Neuronal stem cell (in vitro differentiated cells): ENCODE results near the gene ESF1.

Experiments used
- DNase-seq: peaks from one replicate; pipeline ENCODE4 v3.0.0-alpha.2; 2013; ENCODE audit warnings: low spot score
- H2AFZ ChIP-seq: one replicate; pipeline ENCODE4 v1.6.1; 2013; ENCODE audit warnings: mild to moderate bottlenecking, low read length, inconsistent platforms
- H2AK5ac ChIP-seq: 2 replicates; pipeline ENCODE4 v1.6.1; 2013; ENCODE audit warnings: low read depth, mild to moderate bottlenecking, inconsistent platforms, low read length, moderate library complexity, mixed read lengths
- H2BK120ac ChIP-seq: 2 replicates; pipeline ENCODE4 v1.6.1; 2013; ENCODE audit warnings: low read depth, mild to moderate bottlenecking, inconsistent platforms, low read length, moderate library complexity, mixed read lengths
- H2BK12ac ChIP-seq: one replicate; pipeline ENCODE4 v1.6.1; 2013; ENCODE audit warnings: low read length, inconsistent platforms
- H2BK15ac ChIP-seq: 2 replicates; pipeline ENCODE4 v1.6.1; 2013; ENCODE audit warnings: mild to moderate bottlenecking, low read length, inconsistent platforms, mixed read lengths
- H2BK5ac ChIP-seq: one replicate; pipeline ENCODE4 v1.6.1; 2013; ENCODE audit warnings: inconsistent platforms, mild to moderate bottlenecking, low read length, moderate library complexity
- H3K14ac ChIP-seq: one replicate; pipeline ENCODE4 v1.6.1; 2013; ENCODE audit warnings: low read length, inconsistent platforms
- H3K18ac ChIP-seq: 2 replicates; pipeline ENCODE4 v1.6.1; 2013; ENCODE audit warnings: low read length, inconsistent platforms
- H3K23ac ChIP-seq: 2 replicates; pipeline ENCODE4 v1.6.1; 2013; ENCODE audit warnings: low read depth, mild to moderate bottlenecking, mixed read lengths, low read length, inconsistent platforms; ENCODE audit not compliant: poor library complexity
- H3K27ac ChIP-seq: replicated peaks from 3 replicates; pipeline ENCODE4 v1.5.1; 2013; ENCODE audit warnings: low read length, inconsistent platforms
- H3K27me3 ChIP-seq, 3 experiments: 2 replicates each; pipeline ENCODE4 v1.6.1; 2013; ENCODE audit warnings: low read length in 3 of 3, mild to moderate bottlenecking in 2 of 3, inconsistent platforms in 1 of 3, low read depth in 1 of 3, mixed read lengths in 1 of 3, moderate library complexity in 1 of 3; ENCODE audit not compliant: control insufficient read depth in 3 of 3, insufficient read depth in 3 of 3
- H3K36me3 ChIP-seq, 2 donors: replicated peaks in 1 of 2; 2 replicates each; pipeline ENCODE4 v1.6.1; 2013; ENCODE audit warnings: low read length in 2 of 2; ENCODE audit not compliant: control insufficient read depth in 2 of 2, insufficient read depth in 2 of 2
- H3K4ac ChIP-seq: 2 replicates; pipeline ENCODE4 v1.6.1; 2013; ENCODE audit warnings: inconsistent platforms, mild to moderate bottlenecking, low read length, moderate library complexity
- H3K4me1 ChIP-seq, 2 donors: 1 replicate in 1 of 2; 2 replicates in 1 of 2; pipeline ENCODE4 v1.6.1; 2013; ENCODE audit warnings: low read length in 2 of 2, low read depth in 1 of 2; ENCODE audit not compliant: control insufficient read depth in 2 of 2, insufficient read depth in 1 of 2
- H3K4me2 ChIP-seq: one replicate; pipeline ENCODE4 v1.6.1; 2013; ENCODE audit warnings: mild to moderate bottlenecking, low read length, inconsistent platforms; ENCODE audit not compliant: insufficient read depth, poor library complexity, severe bottlenecking
- H3K4me3 ChIP-seq, 2 donors: 2 replicates each; pipeline ENCODE4 v1.5.1; 2013; ENCODE audit warnings: low read length in 2 of 2, mild to moderate bottlenecking in 2 of 2, inconsistent platforms in 1 of 2, moderate library complexity in 1 of 2
- H3K79me1 ChIP-seq: one replicate; pipeline ENCODE4 v1.6.1; 2013; ENCODE audit warnings: low read depth, mild to moderate bottlenecking, inconsistent platforms, low read length, moderate library complexity
- H3K9ac ChIP-seq: one replicate; pipeline ENCODE4 v1.6.1; 2013; ENCODE audit warnings: mild to moderate bottlenecking, low read depth, low read length, inconsistent platforms; ENCODE audit not compliant: poor library complexity
- H3K9me3 ChIP-seq, 2 donors: replicated peaks in 1 of 2; 2 replicates each; pipeline versions ENCODE3 to v1.6.1; 2013; ENCODE audit warnings: low read length in 2 of 2, mild to moderate bottlenecking in 2 of 2, inconsistent platforms in 1 of 2, low read depth in 1 of 2, mixed read lengths in 1 of 2, moderate library complexity in 1 of 2; ENCODE audit not compliant: control insufficient read depth in 2 of 2, insufficient read depth in 1 of 2
- H4K8ac ChIP-seq: one replicate; pipeline ENCODE4 v1.6.1; 2013; ENCODE audit warnings: low read depth, mild to moderate bottlenecking, inconsistent platforms, low read length, moderate library complexity
- H4K91ac ChIP-seq: one replicate; pipeline ENCODE4 v1.6.1; 2013; ENCODE audit warnings: low read length, low read depth, mild to moderate bottlenecking, inconsistent platforms; ENCODE audit not compliant: poor library complexity
- WGBS, 2 donors: extraction: QIAGEN DNeasy Blood & Tissue Kit; methylation state at CpG; one replicate each; pipeline ENCODE4 v1.1.7; 2013; ENCODE audit warnings: missing lambda C conversion rate in 2 of 2, mixed read lengths in 1 of 2; ENCODE audit not compliant: insufficient read length in 2 of 2, insufficient replicate concordance in 1 of 2; ENCODE audit errors: extremely low coverage in 2 of 2; 5-methylcytosine and 5-hydroxymethylcytosine counted together

The ESF1 gene

DNA sequence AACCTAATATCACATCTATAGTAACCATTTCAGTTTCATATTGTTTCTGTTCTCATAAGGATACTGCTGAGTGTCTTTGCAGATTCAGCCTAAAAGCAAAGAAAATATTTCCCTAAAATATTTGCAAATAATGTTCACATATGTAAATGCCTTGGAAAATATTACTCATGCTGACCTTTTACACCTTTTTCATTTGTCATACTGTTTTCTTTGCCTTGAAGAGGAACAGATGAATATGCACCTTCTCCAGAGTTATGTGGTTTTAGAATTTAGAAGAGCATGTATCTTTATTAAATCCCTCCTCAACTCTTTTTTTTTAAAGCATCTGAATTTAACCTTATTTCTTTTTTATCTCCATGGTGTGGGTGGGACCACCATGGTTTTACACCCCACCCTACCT is 32.6 kb upstream of the ESF1 start:
- Histone ChIP-seq H4K8ac (no peak overlapping the region), H2AFZ (no peak overlapping the region), H2BK15ac (no peak overlapping the region), H4K91ac (no peak overlapping the region), H3K4me2 (no peak overlapping the region), H2AK5ac (no peak overlapping the region), H3K36me3 (peaks cover 8 to 65% of the 10 kb centered on the region in 2 donors), H3K9me3 (no peaks in the 10 kb centered on the region), H3K23ac (no peak overlapping the region), H3K79me1 (no peaks in the 10 kb centered on the region), H3K4me3 (no peak overlapping the region), H3K4me1 (no peaks in the 10 kb centered on the region), H3K27ac (no peak overlapping the region), H3K18ac (no peak overlapping the region), H2BK12ac (no peak overlapping the region), H3K9ac (no peak overlapping the region), H2BK120ac (no peak overlapping the region), H3K14ac (no peak overlapping the region), H3K27me3 (no peaks in the 10 kb centered on the region), H3K4ac (no peak overlapping the region), H2BK5ac (no peak overlapping the region)
- no peak for DNase-seq

DNA sequence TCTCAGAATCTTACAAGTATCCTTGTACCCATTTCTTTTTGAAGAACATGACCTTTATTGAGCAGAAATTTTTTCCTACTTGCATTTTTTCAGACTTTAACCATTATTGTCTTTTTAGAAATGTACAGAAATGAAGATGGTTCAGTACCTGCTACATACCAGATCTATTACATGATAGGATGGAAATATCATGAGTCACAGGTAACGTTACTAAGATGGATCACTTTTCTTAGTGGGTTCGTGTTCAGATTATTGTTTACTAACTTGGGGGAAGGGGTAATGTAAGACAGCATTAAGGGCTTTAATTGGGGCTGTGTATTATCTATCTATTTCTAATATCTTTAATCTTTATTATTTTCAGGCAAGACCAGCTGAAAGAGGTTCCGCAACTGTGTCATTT is 32.0 kb upstream of the ESF1 start:
- Histone ChIP-seq H3K27ac (no peak overlapping the region), H3K9me3 (no peaks in the 10 kb centered on the region), H3K4ac (no peak overlapping the region), H3K9ac (no peak overlapping the region), H4K91ac (no peak overlapping the region), H3K4me2 (no peak overlapping the region), H4K8ac (no peak overlapping the region), H3K23ac (no peak overlapping the region), H3K18ac (no peak overlapping the region), H3K4me3 (no peak overlapping the region), H2AFZ (no peak overlapping the region), H2BK5ac (no peak overlapping the region), H3K27me3 (no peaks in the 10 kb centered on the region), H2BK120ac (no peak overlapping the region), H3K79me1 (no peaks in the 10 kb centered on the region), H2BK12ac (no peak overlapping the region), H3K36me3 (peaks cover 11 to 70% of the 10 kb centered on the region in 2 donors), H2AK5ac (no peak overlapping the region), H3K4me1 (no peaks in the 10 kb centered on the region), H3K14ac (no peak overlapping the region), H2BK15ac (no peak overlapping the region)
- WGBS, 2 donors = no CpG with 5 or more reads among the region's 3 CpGs
- no peak for DNase-seq

DNA sequence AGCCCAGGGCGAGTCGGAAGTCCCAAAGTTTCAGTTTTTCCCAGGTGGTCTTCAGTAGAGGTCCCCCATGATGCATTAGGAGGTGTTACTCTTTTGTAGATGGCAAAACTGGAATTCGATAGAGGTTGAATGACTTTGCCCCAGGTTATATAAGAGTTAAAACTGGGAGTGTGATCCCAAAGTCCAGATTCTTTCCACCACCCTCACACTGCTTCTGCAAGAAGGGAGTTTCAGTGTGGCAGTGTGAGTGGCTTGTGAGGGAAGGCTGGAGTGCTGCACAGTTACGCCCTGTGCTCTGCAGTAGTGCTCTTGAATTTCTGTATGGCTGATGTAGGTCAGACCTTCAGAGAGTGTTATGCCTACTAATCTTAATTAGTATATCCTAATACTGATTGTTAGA is 30.0 kb upstream of the ESF1 start:
- Histone ChIP-seq H2AFZ (no peak overlapping the region), H3K9me3 (no peaks in the 10 kb centered on the region), H3K9ac (no peak overlapping the region), H2BK12ac (no peak overlapping the region), H4K91ac (no peak overlapping the region), H3K36me3 (peaks cover 16 to 91% of the 10 kb centered on the region in 2 donors), H3K14ac (no peak overlapping the region), H3K4me2 (no peak overlapping the region), H3K27ac (no peak overlapping the region), H3K4me1 (no peaks in the 10 kb centered on the region), H2BK15ac (no peak overlapping the region), H3K23ac (no peak overlapping the region), H3K18ac (no peak overlapping the region), H3K4me3 (no peak overlapping the region), H3K27me3 (no peaks in the 10 kb centered on the region), H2AK5ac (no peak overlapping the region), H3K79me1 (no peaks in the 10 kb centered on the region), H2BK5ac (no peak overlapping the region), H2BK120ac (no peak overlapping the region), H4K8ac (no peak overlapping the region), H3K4ac (no peak overlapping the region)
- no CpG with 5 or more reads among the region's 4 CpGs for WGBS, 2 donors
- no peak for DNase-seq

DNA sequence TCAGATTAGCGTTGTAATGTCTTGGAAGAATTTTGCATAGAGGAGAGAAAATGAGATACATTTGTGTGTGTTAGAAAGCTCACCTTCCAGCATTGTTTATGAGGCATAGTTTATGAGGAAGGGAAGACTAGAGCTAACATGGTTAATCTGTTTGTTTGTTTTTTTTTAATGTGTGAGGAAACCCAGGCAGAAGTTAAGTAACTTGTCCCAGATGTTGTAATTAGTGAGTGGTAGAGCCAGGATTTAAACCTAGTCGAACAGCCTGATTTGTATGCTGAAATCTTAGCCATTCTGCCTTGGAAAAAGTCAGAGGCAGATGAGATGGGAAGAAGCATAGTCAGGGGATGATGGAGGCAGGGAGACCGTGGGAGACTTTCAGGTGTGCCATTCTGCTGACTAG is 29.2 kb upstream of the ESF1 start:
- H3K4me3 ChIP-seq = no peak overlapping the region
- no peaks in the 10 kb centered on the region for H3K79me1 ChIP-seq
- DNase-seq = no peak
- H4K91ac ChIP-seq = no peak overlapping the region
- no peak overlapping the region for H2BK5ac ChIP-seq
- H2AK5ac ChIP-seq = no peak overlapping the region
- no peak overlapping the region for H3K23ac ChIP-seq
- no peak overlapping the region for H2AFZ ChIP-seq
- no peak overlapping the region for H3K9ac ChIP-seq
- peaks cover 20 to 99% of the 10 kb centered on the region in 2 donors for H3K36me3 ChIP-seq
- H3K27ac ChIP-seq = no peak overlapping the region
- H2BK15ac ChIP-seq = no peak overlapping the region
- H2BK120ac ChIP-seq = no peak overlapping the region
- no peak overlapping the region for H3K4ac ChIP-seq
- H3K27me3 ChIP-seq = no peaks in the 10 kb centered on the region
- H3K14ac ChIP-seq = no peak overlapping the region
- H3K9me3 ChIP-seq = no peaks in the 10 kb centered on the region
- H3K4me2 ChIP-seq = no peak overlapping the region
- no peak overlapping the region for H4K8ac ChIP-seq
- no peak overlapping the region for H2BK12ac ChIP-seq
- H3K4me1 ChIP-seq = no peaks in the 10 kb centered on the region
- H3K18ac ChIP-seq = no peak overlapping the region
- WGBS, 2 donors = no CpG with 5 or more reads among the region's 3 CpGs
